ENCODE results near the gene ASTN2. TPM values are rescaled to one million over a fixed set of nuclear protein-coding genes. Genes with fewer than 3 reads are reported as not detected.

ASTN2 gene
- total and polyA plus RNA-seq, 2 donors: 3.1 to 10.2 TPM

- DNase-seq (ENCODE audit: extremely low spot score): no peak
- Histone ChIP-seq H3K27ac (ENCODE audit: low read depth) (no peak overlapping the region), H3K4me1 (ENCODE audit: insufficient read depth) (no peaks in the 10 kb centered on the region), H3K36me3 (ENCODE audit: insufficient read depth) (no peaks in the 10 kb centered on the region), H3K4me3 (ENCODE audit: low read depth, low read length) (no peak overlapping the region)
- 0% methylated on average over 1 of the region's 1 CpG for WGBS
These were observed 608.8 kb downstream of the ASTN2 start for GRCh38 chr9:116806075-116806474.

DNA sequence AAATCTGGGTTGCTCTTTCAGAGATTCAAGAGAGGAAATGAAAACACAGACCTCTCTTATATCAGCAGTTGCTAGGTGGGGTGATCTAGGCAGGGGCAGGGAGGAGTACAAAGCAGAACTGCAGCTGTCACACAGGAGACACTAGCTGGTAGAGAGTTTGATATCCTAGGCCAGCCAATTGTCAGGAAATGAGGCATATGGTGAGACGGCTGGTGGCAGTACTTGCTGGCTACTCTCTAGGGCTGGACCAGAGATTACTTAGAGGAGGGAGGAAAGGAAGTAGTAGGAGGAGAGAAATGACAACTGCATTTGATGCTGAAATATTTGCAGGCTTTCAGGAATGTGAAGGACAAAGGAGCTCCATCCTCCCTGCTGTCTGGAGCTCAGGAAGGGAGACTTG is 614.0 kb downstream of the ASTN2 start:
- DNase-seq (ENCODE audit: extremely low spot score): no peak
- 10% methylated on average over 1 of the region's 1 CpG for WGBS
- Histone ChIP-seq H3K27ac (ENCODE audit: low read depth) (no peak overlapping the region), H3K36me3 (ENCODE audit: insufficient read depth) (no peaks in the 10 kb centered on the region), H3K4me1 (ENCODE audit: insufficient read depth) (no peaks in the 10 kb centered on the region), H3K4me3 (ENCODE audit: low read depth, low read length) (no peak overlapping the region)

DNA sequence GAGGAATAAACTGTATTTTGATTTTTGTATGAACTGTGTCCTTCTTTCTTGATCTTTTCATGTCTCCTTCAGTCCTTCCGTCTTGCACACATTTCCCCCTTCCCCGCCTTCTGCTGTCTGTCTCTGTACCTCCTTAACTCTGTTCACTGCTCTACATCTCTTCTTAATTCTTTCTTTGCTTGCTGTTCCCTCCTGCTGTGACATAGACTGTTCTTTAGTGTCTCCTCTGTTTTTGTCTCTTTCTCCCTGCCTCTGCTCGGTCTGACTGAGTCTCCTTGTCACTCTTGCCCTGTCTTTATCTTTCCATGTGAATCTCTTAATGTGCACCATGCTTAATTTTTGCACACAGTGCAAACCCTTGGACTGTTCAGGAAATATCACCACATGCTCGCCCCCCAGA is 614.8 kb downstream of the ASTN2 start:
- Histone ChIP-seq H3K4me1 (ENCODE audit: insufficient read depth) (no peaks in the 10 kb centered on the region), H3K36me3 (ENCODE audit: insufficient read depth) (no peaks in the 10 kb centered on the region), H3K27ac (ENCODE audit: low read depth) (no peak overlapping the region), H3K4me3 (ENCODE audit: low read depth, low read length) (no peak overlapping the region)
- 76% methylated on average over 4 of the region's 4 CpGs for WGBS
- no peak for DNase-seq (ENCODE audit: extremely low spot score)

DNA sequence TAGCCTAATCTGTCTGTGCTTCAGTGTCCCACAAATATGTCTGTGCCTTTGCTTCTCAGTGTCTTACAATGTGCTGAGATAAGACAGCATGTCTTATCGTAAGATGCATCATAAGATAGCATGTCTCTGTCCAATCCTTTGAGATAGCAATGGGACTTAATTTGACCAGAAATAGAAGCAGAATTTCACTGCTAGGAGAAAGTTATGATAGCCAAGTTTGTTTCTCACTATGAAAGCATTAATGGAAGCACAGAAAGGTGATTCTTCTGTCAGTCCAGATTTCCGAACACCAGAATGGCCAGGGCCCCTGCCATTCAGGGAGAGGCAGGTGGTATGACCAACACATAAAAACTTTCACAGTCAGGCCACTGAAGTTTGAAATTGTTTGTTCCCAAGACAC is 616.3 kb downstream of the ASTN2 start:
- DNase-seq (ENCODE audit: extremely low spot score): no peak
- H3K36me3 ChIP-seq (ENCODE audit: insufficient read depth): no peaks in the 10 kb centered on the region
- H3K4me1 ChIP-seq (ENCODE audit: insufficient read depth): no peaks in the 10 kb centered on the region
- H3K27ac ChIP-seq (ENCODE audit: low read depth): no peak overlapping the region
- no peak overlapping the region for H3K4me3 ChIP-seq (ENCODE audit: low read depth, low read length)
- WGBS: 48% methylated on average over 2 of the region's 2 CpGs

- H3K4me3 ChIP-seq (ENCODE audit: low read depth, low read length): no peak overlapping the region
- no peak for DNase-seq (ENCODE audit: extremely low spot score)
- H3K36me3 ChIP-seq (ENCODE audit: insufficient read depth): no peaks in the 10 kb centered on the region
These were observed 617.6 kb downstream of the ASTN2 start for GRCh38 chr9:116797276-116797675.

GRCh38 chr9:116796669-116797068 is 618.2 kb downstream of the ASTN2 start:
- no peaks in the 10 kb centered on the region for H3K36me3 ChIP-seq (ENCODE audit: insufficient read depth)
- H3K4me3 ChIP-seq (ENCODE audit: low read depth, low read length): no peak overlapping the region
- H3K4me1 ChIP-seq (ENCODE audit: insufficient read depth): no peaks in the 10 kb centered on the region
- no peak overlapping the region for H3K27ac ChIP-seq (ENCODE audit: low read depth)
- WGBS: 48% methylated on average over 1 of the region's 1 CpG
- DNase-seq (ENCODE audit: extremely low spot score): no peak

More at GRCh38 chr9:116797276-116797675, 617.6 kb downstream of the ASTN2 start:
- no peak overlapping the region for H3K27ac ChIP-seq (ENCODE audit: low read depth)
- no peaks in the 10 kb centered on the region for H3K4me1 ChIP-seq (ENCODE audit: insufficient read depth)

DNA sequence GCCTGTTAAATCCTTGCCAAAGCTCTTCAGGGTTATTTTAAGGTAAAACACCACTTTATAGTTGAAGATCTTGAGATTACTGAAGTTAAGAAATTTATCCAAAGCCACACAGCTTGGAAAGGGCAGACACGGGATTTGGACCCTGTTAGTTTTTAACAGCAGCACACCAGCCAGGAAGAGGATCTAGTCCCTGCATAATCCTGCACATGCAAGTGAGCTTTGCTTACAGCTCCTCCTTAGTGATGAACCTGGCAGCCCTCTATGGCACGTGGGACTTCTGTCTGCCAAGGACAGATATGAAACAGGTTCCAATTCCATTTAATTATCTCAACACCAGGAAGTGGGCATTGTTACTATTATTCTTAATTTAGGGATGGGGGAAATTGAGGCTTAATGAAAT is 619.0 kb downstream of the ASTN2 start:
- no peak overlapping the region for H3K27ac ChIP-seq (ENCODE audit: low read depth)
- H3K36me3 ChIP-seq (ENCODE audit: insufficient read depth): no peaks in the 10 kb centered on the region
- no peak for DNase-seq (ENCODE audit: extremely low spot score)
- H3K4me1 ChIP-seq (ENCODE audit: insufficient read depth): no peaks in the 10 kb centered on the region
- 28% methylated on average over 2 of the region's 2 CpGs for WGBS
- no peak overlapping the region for H3K4me3 ChIP-seq (ENCODE audit: low read depth, low read length)

DNA sequence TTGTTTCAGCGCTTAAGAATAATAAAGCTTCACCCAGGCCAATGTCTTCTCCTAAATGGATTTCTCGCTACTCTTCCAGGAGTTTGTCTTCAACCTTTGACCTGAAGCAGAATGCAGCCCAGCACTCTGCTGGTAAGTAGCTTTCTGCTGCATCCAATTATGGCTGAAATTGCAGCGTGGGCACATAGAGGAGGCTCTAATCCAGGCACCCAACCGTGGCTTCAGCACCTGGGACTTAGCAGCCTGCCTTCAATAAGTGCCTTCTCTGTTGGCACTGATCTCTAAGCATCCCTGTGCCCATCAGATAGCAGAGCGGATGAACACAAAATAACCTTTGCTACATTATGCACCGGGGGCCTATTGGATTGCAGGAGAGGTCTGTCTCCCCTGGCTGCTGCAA is 622.6 kb downstream of the ASTN2 start:
- WGBS: 63% methylated on average over 6 of the region's 6 CpGs
- Histone ChIP-seq H3K36me3 (ENCODE audit: insufficient read depth) (no peaks in the 10 kb centered on the region), H3K27ac (ENCODE audit: low read depth) (no peak overlapping the region), H3K4me1 (ENCODE audit: insufficient read depth) (no peaks in the 10 kb centered on the region), H3K4me3 (ENCODE audit: low read depth, low read length) (no peak overlapping the region)
- no peak for DNase-seq (ENCODE audit: extremely low spot score)

DNA sequence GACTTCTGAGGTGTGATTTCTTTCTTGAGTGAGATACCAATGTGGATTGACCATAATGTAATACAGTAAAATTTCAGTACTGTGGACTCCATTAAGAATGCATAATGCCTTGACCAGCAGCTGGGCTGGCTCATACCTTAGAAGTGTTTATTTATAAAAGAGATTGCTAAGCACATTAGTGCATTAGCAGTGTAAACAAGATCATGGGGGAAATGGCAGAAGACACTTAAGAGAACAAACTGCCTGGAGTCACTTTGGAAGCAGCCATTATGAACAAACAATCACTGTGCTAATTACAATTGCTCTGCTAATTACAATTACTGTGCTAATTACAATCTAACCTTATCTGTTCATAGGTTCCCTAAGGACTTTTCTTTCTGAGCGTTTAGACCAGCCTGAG is 623.5 kb downstream of the ASTN2 start:
- Histone ChIP-seq H3K27ac (ENCODE audit: low read depth) (no peak overlapping the region), H3K4me3 (ENCODE audit: low read depth, low read length) (no peak overlapping the region), H3K36me3 (ENCODE audit: insufficient read depth) (no peaks in the 10 kb centered on the region), H3K4me1 (ENCODE audit: insufficient read depth) (no peaks in the 10 kb centered on the region)
- DNase-seq (ENCODE audit: extremely low spot score): no peak
- WGBS: 39% methylated on average over 1 of the region's 1 CpG

GRCh38 chr9:116789081-116789480 is 625.8 kb downstream of the ASTN2 start:
- 81% methylated on average over 3 of the region's 3 CpGs for WGBS
- no peak for DNase-seq (ENCODE audit: extremely low spot score)
- Histone ChIP-seq H3K27ac (ENCODE audit: low read depth) (no peak overlapping the region), H3K4me3 (ENCODE audit: low read depth, low read length) (no peak overlapping the region), H3K4me1 (ENCODE audit: insufficient read depth) (no peaks in the 10 kb centered on the region), H3K36me3 (ENCODE audit: insufficient read depth) (no peaks in the 10 kb centered on the region)

- no peak for DNase-seq (ENCODE audit: extremely low spot score)
- 87% methylated on average over 2 of the region's 2 CpGs for WGBS
- H3K36me3 ChIP-seq (ENCODE audit: insufficient read depth): no peaks in the 10 kb centered on the region
- H3K4me3 ChIP-seq (ENCODE audit: low read depth, low read length): no peak overlapping the region
- H3K4me1 ChIP-seq (ENCODE audit: insufficient read depth): no peaks in the 10 kb centered on the region
- no peak overlapping the region for H3K27ac ChIP-seq (ENCODE audit: low read depth)
These were observed 628.1 kb downstream of the ASTN2 start for GRCh38 chr9:116786737-116787136.

GRCh38 chr9:116777116-116777515 is 637.7 kb downstream of the ASTN2 start:
- no peak overlapping the region for H3K4me3 ChIP-seq (ENCODE audit: low read depth, low read length)
- no peak overlapping the region for H3K27ac ChIP-seq (ENCODE audit: low read depth)
- 77% methylated on average over 3 of the region's 3 CpGs for WGBS
- no peak for DNase-seq (ENCODE audit: extremely low spot score)
- no peaks in the 10 kb centered on the region for H3K4me1 ChIP-seq (ENCODE audit: insufficient read depth)
- H3K36me3 ChIP-seq (ENCODE audit: insufficient read depth): no peaks in the 10 kb centered on the region

DNA sequence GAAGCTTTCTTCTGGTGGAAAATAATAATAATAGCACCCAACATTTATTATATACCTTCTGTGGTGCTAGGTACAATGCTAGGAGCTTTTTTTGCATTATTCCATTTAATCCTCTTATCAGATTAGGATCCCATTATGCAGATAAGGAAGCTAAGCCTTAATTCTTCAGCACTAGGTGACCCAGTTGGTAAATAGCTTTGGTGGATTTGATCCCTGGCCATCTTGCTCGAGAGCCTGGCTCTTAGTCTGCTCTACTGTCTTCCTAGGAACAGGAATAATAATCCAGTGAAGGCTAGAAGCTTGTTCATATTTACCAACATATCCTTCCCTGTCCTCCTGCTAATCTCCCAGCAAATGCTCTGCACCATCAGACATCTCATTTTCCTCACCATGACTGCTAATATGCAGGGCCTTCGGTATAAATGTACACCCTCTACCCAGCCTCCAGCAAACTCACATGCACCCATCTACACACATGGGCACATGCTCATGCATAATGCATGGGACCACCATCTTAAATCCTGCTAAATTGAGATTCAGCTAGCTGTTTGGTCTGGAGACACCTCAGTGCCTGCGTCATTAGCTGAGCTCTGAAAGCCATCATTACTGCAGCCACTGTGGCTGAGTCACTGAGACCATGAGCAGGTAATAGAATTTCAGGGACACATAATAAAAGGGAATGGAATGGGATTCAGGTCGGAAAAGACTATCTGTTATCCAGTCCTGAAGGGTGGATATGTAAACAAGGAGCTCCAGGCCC is 640.3 kb downstream of the ASTN2 start:
- Histone ChIP-seq H3K4me1 (ENCODE audit: insufficient read depth) (no peaks in the 10 kb centered on the region), H3K4me3 (ENCODE audit: low read depth, low read length) (no peak overlapping the region), H3K36me3 (ENCODE audit: insufficient read depth) (no peaks in the 10 kb centered on the region), H3K27ac (ENCODE audit: low read depth) (no peak overlapping the region)
- no peak for DNase-seq (ENCODE audit: extremely low spot score)
- 54% methylated on average over 4 of the region's 4 CpGs for WGBS

GRCh38 chr9:116767219-116767618 is 647.6 kb downstream of the ASTN2 start:
- no peak for DNase-seq (ENCODE audit: extremely low spot score)
- Histone ChIP-seq H3K4me1 (ENCODE audit: insufficient read depth) (no peaks in the 10 kb centered on the region), H3K4me3 (ENCODE audit: low read depth, low read length) (no peak overlapping the region), H3K27ac (ENCODE audit: low read depth) (no peak overlapping the region), H3K36me3 (ENCODE audit: insufficient read depth) (no peaks in the 10 kb centered on the region)
- 50% methylated on average over 8 of the region's 8 CpGs for WGBS

- Histone ChIP-seq H3K4me1 (ENCODE audit: insufficient read depth) (no peaks in the 10 kb centered on the region), H3K4me3 (ENCODE audit: low read depth, low read length) (no peak overlapping the region), H3K36me3 (ENCODE audit: insufficient read depth) (no peaks in the 10 kb centered on the region), H3K27ac (ENCODE audit: low read depth) (no peak overlapping the region)
- no peak for DNase-seq (ENCODE audit: extremely low spot score)
- 54% methylated on average over 5 of the region's 5 CpGs for WGBS
These were observed 649.8 kb downstream of the ASTN2 start for GRCh38 chr9:116765011-116765410.

Data from urinary bladder (tissue), 4 donors.